IgD-negative memory B cell (primary cell): ENCODE results near the gene TSPAN15. TPM values are rescaled to one million over a fixed set of nuclear protein-coding genes. Genes with fewer than 3 reads are reported as not detected.

Experiments
- H3K27ac Mint-ChIP-seq, 3 donors: one replicate each; pipeline ENCODE4 v1.8.0; 2020 to 2022; ENCODE audit warnings: mild to moderate bottlenecking in 3 of 3, mixed read lengths in 3 of 3, moderate library complexity in 1 of 3
- H3K27me3 Mint-ChIP-seq: one replicate; pipeline ENCODE4 v1.8.0; 2021; ENCODE audit warnings: mixed read lengths
- H3K36me3 Mint-ChIP-seq: one replicate; pipeline ENCODE4 v1.8.0; 2020; ENCODE audit warnings: mild to moderate bottlenecking, mixed read lengths
- H3K4me1 Mint-ChIP-seq, 3 donors: one replicate each; pipeline ENCODE4 v1.8.0; 2020 to 2022; ENCODE audit warnings: mixed read lengths in 3 of 3, mild to moderate bottlenecking in 1 of 3
- H3K4me3 Mint-ChIP-seq, 4 donors: one replicate each; pipeline ENCODE4 v1.8.0; 2020 to 2022; ENCODE audit warnings: mild to moderate bottlenecking in 4 of 4, mixed read lengths in 4 of 4, moderate library complexity in 3 of 4
- H3K9me3 Mint-ChIP-seq, 3 donors: one replicate each; pipeline ENCODE4 v1.8.0; 2020 to 2021; ENCODE audit warnings: mixed read lengths in 3 of 3, mild to moderate bottlenecking in 1 of 3
- polyA plus RNA-seq: library from polyadenylated mRNA; unstranded; fragments of 300-500 nt; fragmentation: Illumina TruSeq; gene quantifications from one replicate; pipeline ENCODE4 v1.2.3, GENCODE V29; 2021

Gene TSPAN15
- polyA plus RNA-seq, 1 donor from 2014 or later: not detected

DNA sequence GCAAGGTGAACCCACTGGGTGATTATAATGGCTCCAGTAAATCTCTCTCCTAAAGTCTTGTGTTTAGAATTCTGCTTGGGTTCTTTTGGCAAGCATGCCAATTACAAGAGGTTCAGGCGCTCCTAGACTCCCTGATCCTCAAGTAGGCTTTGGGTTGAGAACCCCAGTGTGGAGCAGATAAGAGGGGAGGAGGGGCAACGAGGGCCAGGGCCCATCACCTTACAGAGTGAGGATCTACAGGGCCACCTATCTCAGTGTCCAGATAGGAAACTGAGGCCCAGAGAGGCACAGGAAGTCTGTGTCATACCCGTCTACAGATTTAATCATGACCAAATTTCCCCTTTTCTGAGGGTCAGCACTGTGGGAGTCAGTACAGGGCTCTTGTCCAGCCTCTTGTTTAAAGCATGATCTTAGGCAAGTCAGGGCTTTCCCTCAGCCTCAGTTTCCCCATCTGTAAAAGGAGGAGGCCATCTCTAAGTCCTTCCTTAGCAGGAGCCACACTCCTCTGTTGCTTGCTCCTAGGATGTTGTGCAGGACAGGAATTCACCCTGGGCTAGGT is 39.0 kb upstream of the TSPAN15 start:
- peaks cover 3% of the 10 kb centered on the region for H3K27me3 Mint-ChIP-seq
- no peak overlapping the region for H3K27ac Mint-ChIP-seq
- peaks cover 13 to 18% (median 18%) of the 10 kb centered on the region in 3 donors for H3K4me1 Mint-ChIP-seq
- H3K4me3 Mint-ChIP-seq: peak overlapping the region in 1 of 4 donors; percentile 23
- no peaks in the 10 kb centered on the region for H3K36me3 Mint-ChIP-seq
- H3K9me3 Mint-ChIP-seq: no peaks in the 10 kb centered on the region

DNA sequence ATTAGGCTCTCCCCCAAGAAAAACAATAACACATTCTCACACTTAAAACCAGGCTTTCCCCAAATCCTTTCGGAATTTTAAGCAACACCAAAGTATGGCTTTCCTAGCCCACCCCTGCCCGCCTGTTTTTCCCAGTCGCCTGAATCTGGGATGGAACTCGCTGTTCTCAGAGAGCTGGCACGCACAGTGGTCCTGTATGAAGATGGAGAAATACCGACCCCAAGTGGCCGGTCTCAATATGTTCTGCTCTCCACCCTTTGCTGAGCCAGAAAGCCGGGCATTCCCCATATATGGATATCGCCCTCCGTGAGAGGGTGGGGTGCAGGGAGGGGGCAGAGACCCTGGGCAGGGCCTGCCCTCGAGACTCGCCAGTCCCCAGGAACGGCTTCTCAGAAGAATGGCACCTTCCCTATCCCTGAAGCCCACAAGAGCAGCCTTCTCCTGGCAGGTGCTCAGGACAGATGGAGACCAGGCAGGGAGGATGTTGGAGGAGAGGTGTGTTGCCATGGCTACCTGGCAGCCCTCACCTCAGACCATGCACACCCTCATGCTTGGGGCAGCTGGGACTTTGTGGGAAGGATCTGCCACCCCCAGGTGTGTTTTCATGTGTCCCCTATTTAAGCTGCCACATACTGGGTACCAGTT is 37.9 kb upstream of the TSPAN15 start:
- H3K4me1 Mint-ChIP-seq: peaks cover 12 to 18% (median 17%) of the 10 kb centered on the region in 3 donors
- H3K9me3 Mint-ChIP-seq: no peaks in the 10 kb centered on the region
- no peak overlapping the region for H3K4me3 Mint-ChIP-seq
- H3K27ac Mint-ChIP-seq: peak overlapping the region in 1 of 3 donors; percentile 67
- H3K36me3 Mint-ChIP-seq: no peaks in the 10 kb centered on the region
- peaks cover 3% of the 10 kb centered on the region for H3K27me3 Mint-ChIP-seq

DNA sequence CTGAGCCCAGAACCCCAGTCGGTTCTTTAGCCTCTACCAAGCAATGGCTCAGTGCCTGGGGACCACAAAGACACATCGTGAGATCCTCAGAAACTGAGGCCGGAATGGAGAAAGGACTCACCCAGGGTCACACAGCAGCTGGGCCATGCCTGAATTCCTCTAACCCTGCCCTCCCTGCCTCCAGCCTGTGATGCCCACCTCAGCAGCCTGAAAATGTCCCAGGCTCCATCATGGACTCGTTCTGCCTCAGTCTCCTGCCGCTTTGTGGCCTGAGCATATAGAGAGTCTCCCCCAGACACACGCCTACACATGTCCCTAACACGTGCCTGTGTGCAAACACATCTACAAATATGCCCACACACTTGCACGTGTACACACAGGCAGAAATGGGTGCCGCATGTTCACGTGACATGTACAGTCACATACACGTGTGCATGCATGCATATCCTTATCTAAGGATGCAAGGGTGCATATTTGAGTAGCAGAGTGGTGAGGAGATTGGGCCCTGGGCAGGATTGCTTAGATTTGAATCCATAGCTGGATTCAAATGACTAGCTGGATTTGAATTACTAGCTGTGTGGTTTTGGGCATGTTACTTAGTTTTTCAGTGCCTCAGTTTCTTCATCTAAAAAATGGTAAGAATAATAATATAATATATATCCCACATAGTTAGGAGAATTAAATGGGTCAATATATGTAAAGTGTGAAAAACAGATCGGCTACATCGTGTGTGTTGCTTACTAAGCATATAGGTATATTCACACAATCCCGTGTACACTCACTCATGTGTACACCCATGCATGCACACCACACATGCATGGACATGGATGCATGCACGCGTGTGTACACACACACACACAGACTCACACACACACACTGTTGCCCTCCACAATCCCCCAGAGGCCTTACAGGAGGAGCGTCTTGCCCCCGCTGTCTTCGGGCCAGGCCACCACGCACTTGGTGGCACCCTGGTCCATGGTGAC is 36.9 kb upstream of the TSPAN15 start:
- H3K9me3 Mint-ChIP-seq: no peaks in the 10 kb centered on the region
- peaks cover 3% of the 10 kb centered on the region for H3K27me3 Mint-ChIP-seq
- peak overlapping the region in 1 of 3 donors; percentile 12 for H3K27ac Mint-ChIP-seq
- no peaks in the 10 kb centered on the region for H3K36me3 Mint-ChIP-seq
- H3K4me1 Mint-ChIP-seq: peaks cover 9 to 15% (median 13%) of the 10 kb centered on the region in 3 donors
- peak overlapping the region in 1 of 4 donors; percentile 52 for H3K4me3 Mint-ChIP-seq

DNA sequence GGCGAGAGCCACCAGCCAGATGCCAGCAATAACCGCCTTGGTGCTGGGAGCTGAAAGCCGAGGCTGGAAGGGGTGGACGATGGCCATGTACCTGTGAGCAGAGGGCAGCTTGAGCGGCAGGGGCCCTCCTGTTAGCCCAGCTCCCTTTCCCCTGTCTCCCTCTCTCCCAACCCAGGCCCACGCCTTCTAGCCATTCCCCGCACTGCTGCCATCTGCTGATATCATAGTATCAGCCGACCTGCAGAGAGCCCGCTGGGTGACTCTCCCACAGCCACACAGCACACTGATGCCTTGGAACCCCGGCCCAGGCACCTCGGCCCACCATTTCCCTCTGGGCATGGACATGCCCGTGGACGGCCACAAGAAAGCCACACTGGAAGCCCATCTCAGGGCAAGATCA is 36.2 kb upstream of the TSPAN15 start:
- H3K27ac Mint-ChIP-seq: peak overlapping the region in 1 of 3 donors; percentile 12
- H3K4me3 Mint-ChIP-seq: no peak overlapping the region
- H3K9me3 Mint-ChIP-seq: no peaks in the 10 kb centered on the region
- peaks cover 8% of the 10 kb centered on the region for H3K27me3 Mint-ChIP-seq
- peaks cover 8 to 10% (median 9%) of the 10 kb centered on the region in 3 donors for H3K4me1 Mint-ChIP-seq
- no peaks in the 10 kb centered on the region for H3K36me3 Mint-ChIP-seq

DNA sequence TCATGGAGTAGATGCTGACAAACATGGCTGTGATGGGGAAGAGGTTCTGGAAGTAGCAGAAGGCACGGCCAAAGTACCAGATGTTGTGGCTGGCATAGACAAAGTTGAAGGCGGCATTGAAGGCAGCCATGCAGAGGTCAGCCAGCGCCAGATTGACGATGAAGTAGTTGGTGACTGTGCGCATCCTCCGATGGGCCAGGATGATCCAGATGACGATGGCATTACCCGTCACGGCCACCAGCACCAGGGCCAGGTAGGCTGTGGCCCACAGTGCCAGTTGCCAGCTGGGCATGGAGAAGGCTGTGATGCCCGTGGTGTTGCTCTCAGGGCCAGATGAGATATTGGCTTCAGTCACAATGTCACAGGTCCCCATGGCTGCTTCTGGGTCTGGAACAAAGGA is 35.3 kb upstream of the TSPAN15 start:
- H3K27ac Mint-ChIP-seq: peak overlapping the region in 1 of 3 donors; percentile 12
- no peak overlapping the region for H3K4me3 Mint-ChIP-seq
- no peaks in the 10 kb centered on the region for H3K36me3 Mint-ChIP-seq
- no peaks in the 10 kb centered on the region for H3K9me3 Mint-ChIP-seq
- H3K4me1 Mint-ChIP-seq: peaks cover 4% of the 10 kb centered on the region in 3 donors
- H3K27me3 Mint-ChIP-seq: peaks cover 8% of the 10 kb centered on the region

DNA sequence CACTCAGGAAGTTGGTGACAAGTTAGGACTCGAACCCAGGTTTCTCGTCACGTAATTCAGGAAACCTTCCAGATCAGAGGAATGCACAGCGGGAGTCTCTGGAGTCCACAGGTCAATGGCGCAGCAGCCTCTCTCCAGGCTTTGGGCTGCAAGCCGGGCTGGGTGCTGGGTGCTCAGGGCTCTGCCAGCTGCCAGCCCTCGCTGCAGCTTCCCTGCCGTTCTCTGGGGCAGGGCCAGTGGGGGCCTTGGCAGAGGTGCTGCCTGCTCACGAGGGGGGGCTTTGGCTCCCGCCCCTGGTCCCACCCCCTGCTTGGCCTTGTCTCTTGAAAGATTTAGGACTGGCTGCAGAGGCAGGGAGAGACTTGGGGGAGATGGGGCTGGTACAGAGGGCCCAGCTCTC is 34.6 kb upstream of the TSPAN15 start, which contains the start of gene TACR2:
Gene TACR2, minus strand, starts transcription at position 224 of the 400 bp plus-strand sequence. CDS start 595 bp downstream, outside the sequence.
- no peaks in the 10 kb centered on the region for H3K36me3 Mint-ChIP-seq
- peak within 1 kb of the TSS in 1 of 3 donors; percentile 12 for H3K27ac Mint-ChIP-seq
- H3K9me3 Mint-ChIP-seq: no peaks in the 10 kb centered on the region
- H3K4me1 Mint-ChIP-seq: peaks cover 4% of the 10 kb centered on the region in 3 donors
- H3K27me3 Mint-ChIP-seq: peaks cover 8% of the 10 kb centered on the region
- no peak within 1 kb of the TSS for H3K4me3 Mint-ChIP-seq

DNA sequence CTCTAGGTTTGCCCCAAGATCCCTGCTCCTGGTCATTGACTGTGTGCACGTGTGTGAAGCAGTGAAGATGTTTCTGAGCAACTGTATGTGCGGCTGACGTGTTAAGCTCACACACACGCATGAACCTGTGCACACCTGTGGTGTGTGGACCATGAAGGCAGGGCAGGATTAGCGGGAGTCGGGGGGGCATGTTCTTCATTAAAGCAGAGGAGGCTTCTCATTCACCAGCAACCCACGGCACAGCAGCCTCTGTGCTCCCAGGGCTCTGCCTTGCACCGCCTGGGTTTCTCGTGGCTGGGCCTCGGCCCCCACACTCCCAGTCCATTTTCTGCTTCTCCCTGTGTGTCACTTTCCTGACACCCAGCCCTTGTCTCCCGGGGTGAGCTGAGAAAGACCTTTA is 33.7 kb upstream of the TSPAN15 start:
- Mint-ChIP-seq H3K9me3 (no peaks in the 10 kb centered on the region), H3K27ac (no peak overlapping the region), H3K4me1 (peaks cover 4% of the 10 kb centered on the region in 3 donors), H3K4me3 (no peak overlapping the region), H3K27me3 (peaks cover 11% of the 10 kb centered on the region), H3K36me3 (peaks cover 4% of the 10 kb centered on the region)

DNA sequence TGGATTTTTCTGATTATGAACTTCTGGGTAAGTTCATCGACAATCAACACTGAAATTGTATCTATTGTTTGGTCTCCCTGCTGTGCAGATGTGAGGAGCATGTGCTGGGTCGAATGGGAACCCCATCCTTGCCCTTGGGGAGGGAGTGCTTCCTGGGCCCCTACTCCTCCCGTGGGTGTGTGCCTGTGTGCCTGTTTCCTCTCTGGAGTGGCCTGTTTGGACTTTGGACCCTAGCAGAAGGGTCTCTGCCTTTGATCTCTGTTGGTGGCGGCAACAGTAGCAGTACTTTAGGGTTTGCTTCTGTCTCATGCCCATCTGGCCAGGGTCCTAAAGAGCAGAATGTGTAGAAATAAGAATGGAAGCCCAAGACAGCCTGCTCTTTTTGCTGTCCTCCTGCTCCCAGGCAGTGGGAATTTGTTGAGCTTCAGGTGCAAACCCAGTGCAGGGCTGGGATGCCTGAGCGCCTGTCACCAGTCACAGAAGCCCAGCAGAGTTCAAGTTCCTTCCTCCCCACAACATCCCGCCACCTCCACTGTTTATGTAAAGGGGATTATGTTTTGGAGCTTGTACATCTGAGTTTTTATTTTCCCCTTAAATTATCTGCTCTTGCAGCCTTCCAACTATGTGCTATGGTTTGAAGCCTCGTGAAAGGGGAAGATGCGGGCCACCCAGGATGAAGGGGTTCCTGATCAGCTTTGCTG is 33.1 kb upstream of the TSPAN15 start:
- H3K27ac Mint-ChIP-seq: no peak overlapping the region
- H3K36me3 Mint-ChIP-seq: peaks cover 4% of the 10 kb centered on the region
- H3K27me3 Mint-ChIP-seq: peaks cover 11% of the 10 kb centered on the region
- no peak overlapping the region for H3K4me3 Mint-ChIP-seq
- peaks cover 2% of the 10 kb centered on the region in 3 donors for H3K4me1 Mint-ChIP-seq
- no peaks in the 10 kb centered on the region for H3K9me3 Mint-ChIP-seq

DNA sequence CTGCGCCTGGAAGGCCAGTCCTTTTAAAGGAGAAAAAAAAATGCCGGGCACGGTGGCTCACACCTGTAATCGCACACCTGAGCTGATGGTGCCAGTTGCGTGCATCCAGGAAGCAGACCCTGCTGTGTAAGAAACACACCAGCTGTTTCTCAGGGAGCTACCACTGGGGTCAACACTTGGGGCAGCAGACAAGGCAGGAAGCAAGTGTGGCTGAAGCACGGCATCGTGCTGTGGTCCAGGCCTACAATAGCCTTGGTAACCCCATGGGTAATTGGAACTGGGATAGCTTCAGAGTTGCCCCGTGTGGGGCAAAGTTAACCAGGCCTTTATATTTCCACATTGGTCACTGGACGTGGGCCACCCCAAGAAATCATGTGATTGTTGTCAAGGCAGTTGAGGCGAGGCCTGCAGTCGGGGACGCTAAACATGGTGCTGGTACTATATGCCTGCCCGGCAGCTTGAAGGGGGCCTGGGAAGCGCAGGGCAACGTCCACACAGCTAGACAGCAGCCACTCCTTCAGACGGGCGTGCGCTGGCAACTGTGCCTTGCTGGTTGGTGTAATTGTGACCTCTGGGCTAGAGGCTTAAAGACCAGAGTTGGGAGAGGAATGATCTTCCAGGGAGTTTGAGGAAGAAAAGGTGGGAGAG is 32.0 kb upstream of the TSPAN15 start:
- H3K36me3 Mint-ChIP-seq: peaks cover 4% of the 10 kb centered on the region
- peaks cover 11% of the 10 kb centered on the region for H3K27me3 Mint-ChIP-seq
- H3K9me3 Mint-ChIP-seq: no peaks in the 10 kb centered on the region
- no peak overlapping the region for H3K4me3 Mint-ChIP-seq
- H3K4me1 Mint-ChIP-seq: peaks cover 0 to 7% (median 0%) of the 10 kb centered on the region in 3 donors
- no peak overlapping the region for H3K27ac Mint-ChIP-seq

DNA sequence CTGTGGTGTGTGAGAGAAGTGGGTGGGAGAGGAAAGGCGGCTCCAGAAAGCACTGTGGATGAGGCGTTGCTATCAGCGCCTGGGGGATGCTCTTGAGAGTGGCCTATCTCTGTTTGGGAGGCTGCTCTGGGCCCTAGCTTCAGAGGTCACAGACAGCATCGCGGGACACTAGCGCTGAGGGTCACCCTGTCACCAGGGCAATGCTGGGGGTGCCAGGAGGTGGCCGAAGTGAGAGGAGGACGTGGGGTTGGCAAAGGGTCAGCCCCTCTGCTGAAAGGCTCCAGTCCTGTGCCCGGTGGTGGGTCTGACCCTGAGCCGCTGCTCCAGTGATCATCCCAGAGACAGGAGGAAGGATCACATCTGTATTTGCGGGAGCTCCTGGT is 31.5 kb upstream of the TSPAN15 start:
- H3K36me3 Mint-ChIP-seq: peaks cover 4% of the 10 kb centered on the region
- no peak overlapping the region for H3K27ac Mint-ChIP-seq
- no peaks in the 10 kb centered on the region for H3K9me3 Mint-ChIP-seq
- H3K4me1 Mint-ChIP-seq: peaks cover 0 to 8% (median 0%) of the 10 kb centered on the region in 3 donors
- peaks cover 11% of the 10 kb centered on the region for H3K27me3 Mint-ChIP-seq
- H3K4me3 Mint-ChIP-seq: no peak overlapping the region

DNA sequence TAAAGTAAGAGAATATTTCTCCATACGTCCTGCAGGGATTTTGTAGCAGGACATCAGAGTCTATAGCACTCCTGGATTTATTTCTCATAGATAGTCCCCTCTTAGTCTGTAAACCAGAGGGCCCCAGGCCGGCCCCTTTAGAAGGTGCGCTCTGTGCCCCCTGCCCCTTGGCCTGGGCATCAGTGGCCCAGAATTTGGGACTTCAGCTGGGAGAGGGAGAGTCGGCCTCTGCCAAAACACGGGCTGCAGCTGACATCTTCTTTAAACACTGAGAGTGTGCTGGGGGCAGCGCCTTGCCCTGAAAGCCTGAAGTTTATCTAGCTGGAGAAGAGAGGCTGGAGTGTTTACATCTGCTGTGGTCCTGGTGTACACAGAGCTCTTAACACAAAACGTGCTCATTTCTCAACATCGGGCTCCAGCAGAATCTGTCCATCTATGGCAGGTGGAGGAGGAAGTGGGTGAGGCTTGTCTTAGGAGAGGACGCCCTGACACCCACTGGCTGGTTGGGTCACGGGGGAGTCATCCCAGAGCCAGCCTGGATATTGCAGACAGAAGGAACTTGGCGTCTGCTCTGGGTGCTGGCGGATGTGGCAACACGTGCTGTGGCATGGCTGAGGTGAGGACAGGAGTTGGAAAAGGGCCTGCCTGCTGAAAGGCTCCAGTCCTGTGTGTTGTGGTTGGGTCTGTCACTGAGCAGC is 29.5 kb upstream of the TSPAN15 start:
- H3K36me3 Mint-ChIP-seq: peaks cover 4% of the 10 kb centered on the region
- peaks cover 10% of the 10 kb centered on the region for H3K27me3 Mint-ChIP-seq
- H3K4me3 Mint-ChIP-seq: no peak overlapping the region
- H3K9me3 Mint-ChIP-seq: no peaks in the 10 kb centered on the region
- peaks cover 0 to 15% (median 0%) of the 10 kb centered on the region in 3 donors for H3K4me1 Mint-ChIP-seq
- H3K27ac Mint-ChIP-seq: no peak overlapping the region

DNA sequence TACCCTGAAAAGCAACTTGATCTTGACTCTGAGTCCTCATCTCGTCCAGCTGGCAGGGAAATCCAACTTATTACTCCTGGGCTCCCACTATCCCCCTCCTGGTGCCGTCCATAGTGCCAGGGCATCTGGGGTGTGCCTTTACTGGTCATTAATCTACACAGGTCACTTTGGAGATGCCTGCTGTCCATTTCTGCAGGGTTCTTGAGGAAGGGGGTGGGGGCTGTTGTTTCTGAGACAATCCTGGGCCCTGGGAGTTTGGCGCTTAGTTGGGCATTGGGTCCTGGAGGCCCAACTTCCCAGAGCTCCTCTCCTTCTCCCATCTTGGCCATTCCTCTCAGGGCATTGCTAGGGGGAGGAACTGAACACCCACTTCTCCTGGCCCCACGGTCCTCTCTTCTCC is 28.6 kb upstream of the TSPAN15 start:
- Mint-ChIP-seq H3K27ac (no peak overlapping the region), H3K4me3 (no peak overlapping the region), H3K27me3 (peaks cover 10% of the 10 kb centered on the region), H3K9me3 (no peaks in the 10 kb centered on the region), H3K4me1 (peaks cover 0 to 15% (median 1%) of the 10 kb centered on the region in 3 donors), H3K36me3 (peaks cover 4% of the 10 kb centered on the region)

DNA sequence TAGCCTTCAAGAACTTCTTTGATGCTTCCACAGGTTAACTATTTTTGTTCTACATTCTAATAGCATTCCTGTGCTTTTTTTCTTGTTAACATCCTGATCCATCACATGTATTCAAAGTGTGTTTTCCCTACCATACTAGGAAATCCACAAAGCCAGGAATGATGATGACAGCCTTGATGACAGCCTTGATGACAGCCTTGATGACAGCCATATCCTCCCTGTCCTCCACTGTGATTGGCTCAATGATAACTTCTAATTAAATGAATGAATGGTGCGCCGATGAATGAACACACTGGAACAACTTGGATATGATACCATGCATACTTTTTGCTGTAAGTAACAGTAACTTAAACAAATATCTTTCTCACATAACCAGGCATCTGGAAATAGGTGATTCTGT is 26.2 kb upstream of the TSPAN15 start:
- H3K4me1 Mint-ChIP-seq: peaks cover 0 to 15% (median 1%) of the 10 kb centered on the region in 3 donors
- H3K27ac Mint-ChIP-seq: no peak overlapping the region
- H3K9me3 Mint-ChIP-seq: no peaks in the 10 kb centered on the region
- peaks cover 4% of the 10 kb centered on the region for H3K36me3 Mint-ChIP-seq
- H3K27me3 Mint-ChIP-seq: peaks cover 4% of the 10 kb centered on the region
- no peak overlapping the region for H3K4me3 Mint-ChIP-seq
